Neuronal stem cell (in vitro differentiated cells): ENCODE measurements around the gene MACROD2.

Experiments
- DNase-seq: peaks from one replicate; pipeline ENCODE4 v3.0.0-alpha.2; 2013; ENCODE audit warnings: low spot score
- H2AFZ ChIP-seq: one replicate; pipeline ENCODE4 v1.6.1; 2013; ENCODE audit warnings: mild to moderate bottlenecking, low read length, inconsistent platforms
- H2AK5ac ChIP-seq: 2 replicates; pipeline ENCODE4 v1.6.1; 2013; ENCODE audit warnings: low read depth, mild to moderate bottlenecking, inconsistent platforms, low read length, moderate library complexity, mixed read lengths
- H2BK120ac ChIP-seq: 2 replicates; pipeline ENCODE4 v1.6.1; 2013; ENCODE audit warnings: low read depth, mild to moderate bottlenecking, inconsistent platforms, low read length, moderate library complexity, mixed read lengths
- H2BK12ac ChIP-seq: one replicate; pipeline ENCODE4 v1.6.1; 2013; ENCODE audit warnings: low read length, inconsistent platforms
- H2BK15ac ChIP-seq: 2 replicates; pipeline ENCODE4 v1.6.1; 2013; ENCODE audit warnings: mild to moderate bottlenecking, low read length, inconsistent platforms, mixed read lengths
- H2BK5ac ChIP-seq: one replicate; pipeline ENCODE4 v1.6.1; 2013; ENCODE audit warnings: inconsistent platforms, mild to moderate bottlenecking, low read length, moderate library complexity
- H3K14ac ChIP-seq: one replicate; pipeline ENCODE4 v1.6.1; 2013; ENCODE audit warnings: low read length, inconsistent platforms
- H3K18ac ChIP-seq: 2 replicates; pipeline ENCODE4 v1.6.1; 2013; ENCODE audit warnings: low read length, inconsistent platforms
- H3K23ac ChIP-seq: 2 replicates; pipeline ENCODE4 v1.6.1; 2013; ENCODE audit warnings: low read depth, mild to moderate bottlenecking, mixed read lengths, low read length, inconsistent platforms; ENCODE audit not compliant: poor library complexity
- H3K27ac ChIP-seq: replicated peaks from 3 replicates; pipeline ENCODE4 v1.5.1; 2013; ENCODE audit warnings: low read length, inconsistent platforms
- H3K27me3 ChIP-seq, 3 experiments: 2 replicates each; pipeline ENCODE4 v1.6.1; 2013; ENCODE audit warnings: low read length in 3 of 3, mild to moderate bottlenecking in 2 of 3, inconsistent platforms in 1 of 3, low read depth in 1 of 3, mixed read lengths in 1 of 3, moderate library complexity in 1 of 3; ENCODE audit not compliant: control insufficient read depth in 3 of 3, insufficient read depth in 3 of 3
- H3K36me3 ChIP-seq, 2 donors: replicated peaks in 1 of 2; 2 replicates each; pipeline ENCODE4 v1.6.1; 2013; ENCODE audit warnings: low read length in 2 of 2; ENCODE audit not compliant: control insufficient read depth in 2 of 2, insufficient read depth in 2 of 2
- H3K4ac ChIP-seq: 2 replicates; pipeline ENCODE4 v1.6.1; 2013; ENCODE audit warnings: inconsistent platforms, mild to moderate bottlenecking, low read length, moderate library complexity
- H3K4me1 ChIP-seq, 2 donors: 1 replicate in 1 of 2; 2 replicates in 1 of 2; pipeline ENCODE4 v1.6.1; 2013; ENCODE audit warnings: low read length in 2 of 2, low read depth in 1 of 2; ENCODE audit not compliant: control insufficient read depth in 2 of 2, insufficient read depth in 1 of 2
- H3K4me2 ChIP-seq: one replicate; pipeline ENCODE4 v1.6.1; 2013; ENCODE audit warnings: mild to moderate bottlenecking, low read length, inconsistent platforms; ENCODE audit not compliant: insufficient read depth, poor library complexity, severe bottlenecking
- H3K4me3 ChIP-seq, 2 donors: 2 replicates each; pipeline ENCODE4 v1.5.1; 2013; ENCODE audit warnings: low read length in 2 of 2, mild to moderate bottlenecking in 2 of 2, inconsistent platforms in 1 of 2, moderate library complexity in 1 of 2
- H3K79me1 ChIP-seq: one replicate; pipeline ENCODE4 v1.6.1; 2013; ENCODE audit warnings: low read depth, mild to moderate bottlenecking, inconsistent platforms, low read length, moderate library complexity
- H3K9ac ChIP-seq: one replicate; pipeline ENCODE4 v1.6.1; 2013; ENCODE audit warnings: mild to moderate bottlenecking, low read depth, low read length, inconsistent platforms; ENCODE audit not compliant: poor library complexity
- H3K9me3 ChIP-seq, 2 donors: replicated peaks in 1 of 2; 2 replicates each; pipeline versions ENCODE3 to v1.6.1; 2013; ENCODE audit warnings: low read length in 2 of 2, mild to moderate bottlenecking in 2 of 2, inconsistent platforms in 1 of 2, low read depth in 1 of 2, mixed read lengths in 1 of 2, moderate library complexity in 1 of 2; ENCODE audit not compliant: control insufficient read depth in 2 of 2, insufficient read depth in 1 of 2
- H4K8ac ChIP-seq: one replicate; pipeline ENCODE4 v1.6.1; 2013; ENCODE audit warnings: low read depth, mild to moderate bottlenecking, inconsistent platforms, low read length, moderate library complexity
- H4K91ac ChIP-seq: one replicate; pipeline ENCODE4 v1.6.1; 2013; ENCODE audit warnings: low read length, low read depth, mild to moderate bottlenecking, inconsistent platforms; ENCODE audit not compliant: poor library complexity
- WGBS, 2 donors: extraction: QIAGEN DNeasy Blood & Tissue Kit; methylation state at CpG; one replicate each; pipeline ENCODE4 v1.1.7; 2013; ENCODE audit warnings: missing lambda C conversion rate in 2 of 2, mixed read lengths in 1 of 2; ENCODE audit not compliant: insufficient read length in 2 of 2, insufficient replicate concordance in 1 of 2; ENCODE audit errors: extremely low coverage in 2 of 2; 5-methylcytosine and 5-hydroxymethylcytosine counted together

Gene MACROD2

GRCh38 chr20:15396026-15396425 lies 1400.7 kb downstream of the MACROD2 start:
- H2BK120ac ChIP-seq: no peak overlapping the region
- H3K27ac ChIP-seq: no peak overlapping the region
- H3K9ac ChIP-seq: no peak overlapping the region
- H3K4me3 ChIP-seq: no peak overlapping the region
- no peaks in the 10 kb centered on the region for H3K9me3 ChIP-seq
- no peak overlapping the region for H3K4me2 ChIP-seq
- no peak overlapping the region for H2BK15ac ChIP-seq
- H4K91ac ChIP-seq: no peak overlapping the region
- no peak overlapping the region for H2AFZ ChIP-seq
- no peak overlapping the region for H2BK5ac ChIP-seq
- H3K27me3 ChIP-seq: no peaks in the 10 kb centered on the region
- no CpG with 5 or more reads among the region's 2 CpGs for WGBS, 2 donors
- no peaks in the 10 kb centered on the region for H3K36me3 ChIP-seq
- H3K4me1 ChIP-seq: peaks cover 3 to 20% of the 10 kb centered on the region in 2 donors
- H4K8ac ChIP-seq: no peak overlapping the region
- H3K14ac ChIP-seq: no peak overlapping the region
- no peak overlapping the region for H3K4ac ChIP-seq
- no peak for DNase-seq
- no peak overlapping the region for H3K18ac ChIP-seq
- no peaks in the 10 kb centered on the region for H3K79me1 ChIP-seq
- H2BK12ac ChIP-seq: no peak overlapping the region
- no peak overlapping the region for H2AK5ac ChIP-seq
- H3K23ac ChIP-seq: no peak overlapping the region

DNA sequence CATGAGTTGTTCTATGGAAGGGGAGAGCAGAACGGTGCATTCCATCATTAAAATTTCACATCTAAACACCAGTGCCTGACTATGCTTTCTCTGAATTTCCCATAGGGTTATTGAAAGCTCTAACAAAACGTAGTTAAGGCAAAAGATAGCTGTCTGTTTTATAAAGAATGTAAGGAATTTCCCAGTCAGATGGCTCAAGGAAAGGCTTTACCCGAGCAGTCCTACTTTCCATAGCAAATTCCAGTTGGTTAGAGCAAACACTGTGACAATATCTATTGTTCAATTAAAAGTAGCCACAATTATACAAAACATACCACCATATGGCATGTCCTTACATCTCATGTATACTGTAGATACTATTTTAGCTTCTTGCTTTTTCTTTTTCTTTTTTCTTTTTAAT lies 1401.6 kb downstream of the MACROD2 start:
- Histone ChIP-seq H3K4me1 (peaks cover 3 to 20% of the 10 kb centered on the region in 2 donors), H3K79me1 (no peaks in the 10 kb centered on the region)

GRCh38 chr20:15399781-15400180 lies 1404.5 kb downstream of the MACROD2 start:
- DNase-seq: no peak
- H2AK5ac ChIP-seq: no peak overlapping the region
- H3K4me3 ChIP-seq: no peak overlapping the region
- H3K4ac ChIP-seq: no peak overlapping the region
- no peak overlapping the region for H3K14ac ChIP-seq
- no peak overlapping the region for H2BK120ac ChIP-seq
- H4K8ac ChIP-seq: no peak overlapping the region
- peaks cover 0 to 10% of the 10 kb centered on the region in 2 donors for H3K9me3 ChIP-seq
- no peak overlapping the region for H3K27ac ChIP-seq
- WGBS, 2 donors: no CpG with 5 or more reads among the region's 2 CpGs
- H4K91ac ChIP-seq: no peak overlapping the region
- H3K4me2 ChIP-seq: no peak overlapping the region
- no peak overlapping the region for H3K18ac ChIP-seq
- H2BK12ac ChIP-seq: no peak overlapping the region
- no peak overlapping the region for H2BK15ac ChIP-seq
- peaks cover 3 to 20% of the 10 kb centered on the region in 2 donors for H3K4me1 ChIP-seq
- H2AFZ ChIP-seq: peak overlapping the region; percentile 48
- H3K79me1 ChIP-seq: no peaks in the 10 kb centered on the region
- no peak overlapping the region for H2BK5ac ChIP-seq
- H3K9ac ChIP-seq: no peak overlapping the region
- no peak overlapping the region for H3K23ac ChIP-seq
- no peaks in the 10 kb centered on the region for H3K36me3 ChIP-seq
- no peaks in the 10 kb centered on the region for H3K27me3 ChIP-seq

More for the DNA sequence above, 1401.6 kb downstream of the MACROD2 start:
- Histone ChIP-seq H3K14ac (no peak overlapping the region), H2AFZ (no peak overlapping the region), H3K27ac (no peak overlapping the region), H2BK12ac (no peak overlapping the region), H2BK120ac (no peak overlapping the region), H3K4ac (no peak overlapping the region), H4K8ac (no peak overlapping the region), H3K9ac (no peak overlapping the region), H3K27me3 (no peaks in the 10 kb centered on the region), H3K9me3 (no peaks in the 10 kb centered on the region), H3K4me3 (no peak overlapping the region), H2AK5ac (no peak overlapping the region), H3K23ac (no peak overlapping the region), H4K91ac (no peak overlapping the region), H3K36me3 (no peaks in the 10 kb centered on the region), H3K4me2 (no peak overlapping the region), H3K18ac (no peak overlapping the region), H2BK15ac (no peak overlapping the region), H2BK5ac (no peak overlapping the region)
- DNase-seq: no peak
- WGBS, 2 donors: no CpG with 5 or more reads among the region's 3 CpGs

DNA sequence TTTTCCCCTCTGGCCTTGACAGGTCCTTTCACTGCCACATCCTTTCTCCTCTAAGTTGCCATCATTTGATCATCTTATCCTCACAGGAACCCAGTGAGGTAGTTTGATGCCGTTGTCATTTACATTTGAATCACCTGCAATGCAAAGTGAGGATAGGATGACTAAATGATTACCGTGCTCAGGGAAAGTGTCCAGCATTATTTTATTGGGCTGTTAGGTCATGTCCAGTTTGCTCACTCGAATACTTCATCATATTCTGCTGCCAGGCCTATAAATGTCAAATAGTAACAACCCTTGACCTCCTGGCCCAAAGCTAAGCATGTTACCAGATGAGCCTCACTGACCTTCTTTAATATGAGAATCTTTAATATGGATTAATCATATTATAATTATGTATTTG lies 1410.8 kb downstream of the MACROD2 start:
- H3K4me1 ChIP-seq: no peaks in the 10 kb centered on the region
- no peak overlapping the region for H3K4me2 ChIP-seq
- no peak overlapping the region for H2BK5ac ChIP-seq

More for the DNA sequence above, 1410.8 kb downstream of the MACROD2 start:
- H3K79me1 ChIP-seq: no peaks in the 10 kb centered on the region
- no peak overlapping the region for H3K4me3 ChIP-seq
- H2BK120ac ChIP-seq: no peak overlapping the region
- no peak overlapping the region for H2BK12ac ChIP-seq
- H2BK15ac ChIP-seq: no peak overlapping the region
- WGBS, 2 donors: no CpG with 5 or more reads among the region's 3 CpGs
- no peak overlapping the region for H2AK5ac ChIP-seq
- no peak overlapping the region for H2AFZ ChIP-seq
- no peak overlapping the region for H3K23ac ChIP-seq
- no peak overlapping the region for H3K9ac ChIP-seq
- no peak overlapping the region for H4K91ac ChIP-seq
- H3K9me3 ChIP-seq: peaks cover 0 to 10% of the 10 kb centered on the region in 2 donors
- no peak for DNase-seq
- no peak overlapping the region for H4K8ac ChIP-seq
- H3K36me3 ChIP-seq: no peaks in the 10 kb centered on the region
- no peaks in the 10 kb centered on the region for H3K27me3 ChIP-seq
- H3K27ac ChIP-seq: no peak overlapping the region
- H3K4ac ChIP-seq: no peak overlapping the region
- no peak overlapping the region for H3K18ac ChIP-seq
- no peak overlapping the region for H3K14ac ChIP-seq
